DOHH2 (cell line): Measurements from ENCODE around the gene IL36RN.

Experiments
- EZH2phosphoT487 ChIP-seq: fragments of 200-600 bp; sonication (generic); IDR thresholded peaks from 2 replicates; pipeline ENCODE4 v1.6.1; 2017; ENCODE audit warnings: borderline replicate concordance, mild to moderate bottlenecking, antibody characterized with exemption, low read length, moderate library complexity, mixed read lengths
- TF ChIP-seq, protein P1 (sequence below): fragments of 200-600 bp; sonication (generic); IDR thresholded peaks from one replicate; pipeline ENCODE4 v1.5.1; 2014; ENCODE audit warnings: antibody characterized with exemption, mild to moderate bottlenecking, low read depth, low read length; ENCODE audit not compliant: poor library complexity, severe bottlenecking

DNA sequence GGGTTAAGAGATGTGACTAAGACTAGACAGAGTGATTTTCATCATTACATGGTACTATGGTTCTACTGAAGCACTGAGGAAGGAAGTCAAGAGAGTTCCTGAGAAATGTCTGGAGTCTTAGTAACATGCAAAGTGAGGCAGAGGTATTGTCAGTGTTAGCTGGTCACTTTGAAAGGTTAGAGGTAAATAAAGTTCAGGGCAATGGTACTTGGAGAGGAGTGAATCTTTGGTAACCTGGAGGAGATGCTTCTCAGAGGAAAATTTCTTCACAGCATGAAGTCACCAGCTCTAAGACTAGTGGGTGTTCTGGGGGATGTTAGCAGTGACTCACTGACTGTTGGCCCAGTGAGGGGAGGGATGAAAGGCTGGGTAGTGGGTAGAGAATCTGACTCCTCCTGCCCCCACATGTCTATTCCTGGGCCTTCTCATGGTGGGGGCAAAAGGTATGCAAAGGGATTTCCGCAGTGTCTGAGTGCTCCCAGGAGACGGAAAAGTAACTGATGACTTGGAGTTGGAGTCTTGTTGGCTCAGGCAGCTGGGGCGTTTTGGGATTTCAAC, 45.1 kb downstream of the IL36RN start:
- no peak for TF ChIP-seq EZH2phosphoT487
- TF ChIP-seq, protein P1, sequence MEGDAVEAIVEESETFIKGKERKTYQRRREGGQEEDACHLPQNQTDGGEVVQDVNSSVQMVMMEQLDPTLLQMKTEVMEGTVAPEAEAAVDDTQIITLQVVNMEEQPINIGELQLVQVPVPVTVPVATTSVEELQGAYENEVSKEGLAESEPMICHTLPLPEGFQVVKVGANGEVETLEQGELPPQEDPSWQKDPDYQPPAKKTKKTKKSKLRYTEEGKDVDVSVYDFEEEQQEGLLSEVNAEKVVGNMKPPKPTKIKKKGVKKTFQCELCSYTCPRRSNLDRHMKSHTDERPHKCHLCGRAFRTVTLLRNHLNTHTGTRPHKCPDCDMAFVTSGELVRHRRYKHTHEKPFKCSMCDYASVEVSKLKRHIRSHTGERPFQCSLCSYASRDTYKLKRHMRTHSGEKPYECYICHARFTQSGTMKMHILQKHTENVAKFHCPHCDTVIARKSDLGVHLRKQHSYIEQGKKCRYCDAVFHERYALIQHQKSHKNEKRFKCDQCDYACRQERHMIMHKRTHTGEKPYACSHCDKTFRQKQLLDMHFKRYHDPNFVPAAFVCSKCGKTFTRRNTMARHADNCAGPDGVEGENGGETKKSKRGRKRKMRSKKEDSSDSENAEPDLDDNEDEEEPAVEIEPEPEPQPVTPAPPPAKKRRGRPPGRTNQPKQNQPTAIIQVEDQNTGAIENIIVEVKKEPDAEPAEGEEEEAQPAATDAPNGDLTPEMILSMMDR = no peak
